CD4-positive, alpha-beta T cell treated with Interleukin-2 at 100 ng/mL for 4 hours (primary cell): ENCODE data around the gene CHRNA7.
"Not testable (repeated sequence)": the region's sequence is repeated elsewhere in the genome, so short reads cannot be mapped to it uniquely, and the experiment has no call there.

Source experiments
- DNase-seq: peaks from one replicate; pipeline ENCODE4 v3.0.0-alpha.2; 2020; ENCODE audit warnings: low spot score

Gene CHRNA7

DNA sequence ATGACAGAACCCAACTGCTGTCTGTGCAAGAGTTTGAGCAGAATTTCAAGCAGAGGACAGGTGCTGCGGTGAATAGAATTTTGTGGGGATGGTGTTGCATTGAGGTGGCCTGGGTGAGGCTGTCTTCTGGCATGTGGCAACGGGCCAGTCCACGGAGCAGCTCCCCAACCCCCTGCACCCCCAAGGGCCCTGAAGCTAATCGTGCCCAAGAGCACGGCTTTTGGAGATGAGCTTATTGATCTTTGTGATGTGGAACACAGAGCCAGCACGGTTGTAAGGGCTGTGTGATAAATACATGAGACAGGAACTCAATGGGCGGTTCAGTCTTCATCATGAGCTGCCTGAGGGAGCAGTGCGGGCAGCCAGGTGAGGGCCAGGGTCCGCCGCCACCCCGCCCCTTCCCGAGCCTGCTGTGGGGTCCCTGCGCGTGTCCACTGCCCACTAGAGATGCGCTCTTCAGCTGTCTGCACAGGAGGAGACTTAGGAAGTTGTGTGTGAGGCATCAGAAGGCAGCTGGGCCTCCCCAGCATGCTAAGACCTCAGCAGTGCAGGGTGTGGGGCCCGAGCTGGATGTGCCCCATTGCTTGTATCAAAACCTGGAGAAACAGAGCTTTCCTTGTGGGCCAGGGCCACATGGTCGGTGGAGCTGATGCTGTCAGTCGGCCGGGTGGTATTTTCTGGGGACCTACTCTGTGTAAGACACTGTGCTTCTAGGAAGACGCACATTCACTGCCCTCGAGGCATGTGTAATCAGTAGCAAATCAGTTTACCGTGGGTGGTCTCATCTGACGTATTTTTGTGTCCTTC, 90.5 kb downstream of the CHRNA7 start:
- DNase-seq, result no peak

GRCh38 chr15:32121384-32121695, 91.0 kb downstream of the CHRNA7 start:
- no peak for DNase-seq

- no peak for DNase-seq
Observed at GRCh38 chr15:32122013-32122412, 91.7 kb downstream of the CHRNA7 start.

DNA sequence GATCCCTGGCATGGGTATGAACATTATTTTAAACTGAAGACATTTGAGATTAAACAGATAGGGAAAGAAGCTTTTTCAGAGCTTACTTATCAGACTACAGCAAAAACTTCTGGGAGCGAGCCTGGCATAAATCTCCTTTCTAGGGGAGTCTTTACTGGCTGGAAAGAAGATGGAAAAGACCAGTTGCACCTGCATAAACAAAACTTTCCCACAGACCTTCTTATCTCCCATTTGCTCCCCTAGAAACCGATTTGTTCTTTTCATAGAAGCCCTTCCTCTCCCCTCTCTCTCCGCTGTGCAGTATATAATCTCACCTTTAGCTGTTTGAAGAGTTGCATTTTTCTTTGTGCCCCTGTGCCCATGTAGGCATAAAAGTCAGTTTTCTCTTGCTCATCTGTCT, 93.2 kb downstream of the CHRNA7 start:
- no peak for DNase-seq

DNA sequence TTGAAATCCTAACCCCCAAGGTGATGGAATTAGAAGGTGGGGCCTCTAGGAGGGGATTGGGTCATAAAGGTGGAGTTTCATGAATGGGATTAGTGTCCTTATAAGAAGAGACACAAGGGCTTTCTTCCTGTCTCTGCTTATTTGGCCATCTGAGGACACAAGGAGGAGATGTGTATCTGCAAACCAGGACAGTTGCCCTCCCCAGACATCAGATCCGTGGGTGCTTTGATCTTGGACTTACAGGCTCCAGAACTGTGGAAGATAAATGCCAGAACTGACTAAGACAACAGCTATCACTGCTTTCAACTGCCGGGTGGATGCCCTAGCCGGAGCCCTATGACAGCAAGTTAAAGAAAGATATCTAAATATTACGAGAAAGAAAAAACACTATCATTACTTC, 94.4 kb downstream of the CHRNA7 start:
- DNase-seq, result no peak

DNA sequence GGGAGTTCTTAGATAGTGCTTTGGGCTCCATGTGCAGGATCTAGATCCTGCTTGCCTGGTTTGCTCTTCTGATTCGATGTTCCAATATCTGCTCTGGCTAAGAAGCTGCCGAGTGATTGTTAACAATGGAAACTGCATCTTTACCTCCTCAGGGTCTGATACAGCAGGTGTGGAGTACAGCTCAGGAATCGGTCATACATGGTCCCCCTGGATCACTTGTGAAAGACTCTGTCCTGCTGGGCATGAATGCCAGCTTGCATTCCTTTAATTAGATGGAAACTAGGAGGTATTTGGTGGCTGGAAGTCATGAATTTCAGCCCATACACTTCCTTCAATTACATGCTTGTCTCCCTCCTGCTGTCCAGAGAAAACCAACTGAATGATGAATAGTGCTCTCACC, 95.3 kb downstream of the CHRNA7 start:
- no peak for DNase-seq

- DNase-seq, result no peak
Observed at GRCh38 chr15:32129815-32130214, 99.5 kb downstream of the CHRNA7 start.

DNA sequence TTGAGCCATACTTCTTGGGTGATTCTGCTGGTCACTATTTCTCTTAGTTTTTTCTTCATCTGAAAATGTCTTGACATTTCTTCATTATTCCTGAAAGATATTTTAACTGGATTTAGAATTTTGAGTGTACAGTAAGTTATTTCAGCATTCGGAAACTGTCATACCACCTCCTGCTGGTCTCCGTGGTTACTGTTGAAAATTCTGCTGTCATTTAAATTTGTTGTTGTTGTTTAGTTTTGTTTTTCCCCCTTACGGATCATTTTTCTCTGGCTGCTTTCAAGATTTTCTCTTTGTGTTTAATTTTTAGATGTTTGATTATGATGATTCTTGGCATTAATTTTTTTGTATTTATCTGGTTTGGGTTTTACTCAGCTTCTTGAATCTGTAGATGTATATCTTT, 100.5 kb downstream of the CHRNA7 start:
- no peak for DNase-seq

DNA sequence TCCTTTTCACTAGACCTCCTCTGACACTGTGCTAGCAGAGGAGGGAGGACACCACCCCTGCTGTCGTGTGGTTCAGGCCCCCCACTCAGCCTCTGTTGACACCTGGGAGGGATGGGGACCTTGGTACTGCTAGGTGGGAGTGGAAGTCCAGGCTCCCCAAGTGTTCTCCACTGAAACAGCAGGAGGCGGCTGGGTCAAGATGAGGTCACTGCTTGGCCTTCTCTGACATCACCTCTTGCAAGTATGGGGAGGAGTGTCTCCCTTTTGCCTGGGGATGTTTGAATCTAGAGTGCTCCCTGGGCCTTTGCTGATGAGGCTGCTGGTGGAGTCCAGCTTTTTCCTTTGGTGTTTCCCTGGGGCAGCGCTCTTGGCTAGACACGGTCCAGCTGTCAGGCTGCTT, 101.5 kb downstream of the CHRNA7 start:
- no peak for DNase-seq

GRCh38 chr15:32132859-32133258, 102.5 kb downstream of the CHRNA7 start:
- no peak for DNase-seq

DNA sequence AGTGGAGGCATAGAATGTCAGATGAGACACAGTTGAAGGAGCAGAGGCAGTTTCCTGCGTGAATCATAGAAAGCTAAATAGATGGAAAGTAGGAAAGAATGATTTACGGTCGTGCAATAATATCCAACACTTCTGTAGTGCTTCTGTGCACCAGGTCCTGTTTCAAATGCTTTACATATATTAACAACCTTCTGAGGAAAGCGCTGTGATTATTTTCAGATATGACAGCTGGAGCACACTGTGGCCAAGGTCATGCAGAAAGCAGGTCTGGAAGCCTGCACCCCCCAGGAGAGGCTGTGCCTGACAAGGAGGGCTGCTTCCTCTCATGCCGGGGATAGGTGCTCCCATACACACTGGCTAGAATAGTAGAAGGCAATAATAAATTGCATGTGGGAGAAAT, 104.5 kb downstream of the CHRNA7 start:
- no peak for DNase-seq

GRCh38 chr15:32135335-32135734, 105.0 kb downstream of the CHRNA7 start:
- DNase-seq, result no peak

GRCh38 chr15:32145512-32145911, 115.2 kb downstream of the CHRNA7 start:
- DNase-seq, result not testable (repeated sequence)

DNA sequence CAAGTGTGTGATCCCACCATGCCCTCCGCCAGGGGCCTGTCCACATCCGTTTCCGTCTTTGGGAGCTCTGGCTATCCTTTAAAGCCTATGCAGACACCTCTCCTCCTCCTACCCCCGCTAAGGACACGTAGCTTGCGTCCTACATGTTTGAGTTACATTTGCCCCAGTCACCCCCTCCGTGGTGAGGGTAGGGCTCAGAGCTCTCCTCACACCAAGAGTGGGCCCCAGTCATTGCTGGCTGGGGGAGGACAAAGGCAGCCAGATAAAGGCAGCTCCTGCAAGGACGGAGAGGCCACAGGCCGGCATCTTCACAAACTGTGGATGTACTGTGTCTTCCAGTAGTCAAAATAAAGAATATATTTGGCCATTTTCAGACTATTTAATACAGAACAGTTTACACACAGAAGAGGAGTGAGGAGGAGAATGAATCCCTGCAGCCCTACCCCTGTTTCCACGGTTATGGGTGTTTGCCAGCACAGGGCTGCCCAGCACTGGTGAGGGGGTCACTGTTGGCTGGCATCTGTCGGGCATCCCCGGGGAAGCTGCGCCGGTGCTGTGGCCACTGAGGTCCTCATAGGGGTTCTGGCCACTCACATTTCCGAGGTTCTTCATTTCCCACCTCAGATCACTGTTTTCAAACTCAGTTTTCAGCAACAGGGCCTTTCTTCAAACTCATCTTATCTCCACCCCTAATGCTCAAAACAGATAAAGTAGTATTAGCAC, 118.7 kb downstream of the CHRNA7 start:
- no peak for DNase-seq

GRCh38 chr15:32152574-32152973, 122.3 kb downstream of the CHRNA7 start:
- DNase-seq, result no peak

DNA sequence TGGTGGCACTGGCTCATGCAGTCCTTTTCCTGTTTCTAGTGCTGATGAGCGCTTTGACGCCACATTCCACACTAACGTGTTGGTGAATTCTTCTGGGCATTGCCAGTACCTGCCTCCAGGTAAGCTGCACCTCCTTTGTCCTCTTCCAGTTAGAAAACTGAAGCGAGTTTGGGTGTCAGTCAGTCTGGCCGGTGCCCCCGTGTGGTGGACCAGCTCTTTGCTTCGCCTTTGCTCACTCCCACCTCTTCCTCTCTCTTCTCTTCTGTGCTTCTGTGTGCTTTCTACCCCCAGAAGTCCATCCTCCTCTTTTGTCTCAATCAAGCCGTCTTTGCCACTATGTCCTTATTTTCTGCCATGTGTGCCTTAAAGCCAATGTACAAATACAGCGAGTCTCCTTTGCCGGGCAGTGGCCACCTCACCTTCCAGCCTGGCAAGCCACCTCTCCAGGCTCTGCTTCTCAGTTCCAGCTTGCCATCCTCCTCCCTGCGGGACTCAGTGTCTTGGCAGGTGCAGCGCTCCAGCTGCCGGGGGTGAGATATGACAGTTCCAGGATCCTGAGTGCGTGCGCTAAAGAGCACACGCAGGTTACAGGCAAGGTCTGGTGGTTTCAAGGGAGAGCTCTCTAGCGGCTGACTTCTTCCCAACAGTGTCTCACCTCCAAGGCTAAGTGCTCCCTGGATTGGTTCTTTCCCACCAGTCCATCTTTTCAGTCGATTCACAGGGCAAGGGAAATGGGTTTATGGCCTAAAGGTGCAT, 123.7 kb downstream of the CHRNA7 start:
- not testable (repeated sequence) for DNase-seq

- DNase-seq, result not testable (repeated sequence)
Observed at GRCh38 chr15:32162143-32162542, 131.8 kb downstream of the CHRNA7 start.

- DNase-seq, result not testable (repeated sequence)
Observed at GRCh38 chr15:32164065-32164464, 133.8 kb downstream of the CHRNA7 start.

DNA sequence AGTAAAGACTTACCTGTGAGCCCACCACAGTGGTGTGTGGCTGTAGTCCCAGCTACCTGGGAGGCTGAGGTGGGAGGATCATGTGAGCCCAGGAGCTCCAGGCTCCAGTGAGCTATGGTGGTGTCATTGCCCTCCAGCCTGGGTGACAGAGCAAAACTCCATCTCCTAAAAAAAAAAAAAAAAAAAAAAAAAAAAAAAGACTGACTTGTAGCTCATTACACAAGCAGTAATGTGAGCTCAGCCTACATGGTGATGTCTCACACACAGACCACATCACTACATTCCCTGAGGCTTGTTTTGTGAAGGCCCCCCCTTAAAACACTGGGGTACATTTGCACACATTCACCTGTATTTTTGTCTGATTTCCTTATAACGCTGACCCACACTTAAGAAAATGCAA, 134.4 kb downstream of the CHRNA7 start:
- DNase-seq, result not testable (repeated sequence)

- DNase-seq, result not testable (repeated sequence)
Observed at GRCh38 chr15:32165775-32166174, 135.5 kb downstream of the CHRNA7 start.

- DNase-seq, result not testable (repeated sequence)
Observed at GRCh38 chr15:32166270-32166669, 136.0 kb downstream of the CHRNA7 start.

DNA sequence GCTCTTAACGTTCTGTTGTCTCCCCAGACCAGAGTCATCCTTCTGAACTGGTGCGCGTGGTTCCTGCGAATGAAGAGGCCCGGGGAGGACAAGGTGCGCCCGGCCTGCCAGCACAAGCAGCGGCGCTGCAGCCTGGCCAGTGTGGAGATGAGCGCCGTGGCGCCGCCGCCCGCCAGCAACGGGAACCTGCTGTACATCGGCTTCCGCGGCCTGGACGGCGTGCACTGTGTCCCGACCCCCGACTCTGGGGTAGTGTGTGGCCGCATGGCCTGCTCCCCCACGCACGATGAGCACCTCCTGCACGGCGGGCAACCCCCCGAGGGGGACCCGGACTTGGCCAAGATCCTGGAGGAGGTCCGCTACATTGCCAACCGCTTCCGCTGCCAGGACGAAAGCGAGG, 137.6 kb downstream of the CHRNA7 start:
- DNase-seq, result not testable (repeated sequence)

DNA sequence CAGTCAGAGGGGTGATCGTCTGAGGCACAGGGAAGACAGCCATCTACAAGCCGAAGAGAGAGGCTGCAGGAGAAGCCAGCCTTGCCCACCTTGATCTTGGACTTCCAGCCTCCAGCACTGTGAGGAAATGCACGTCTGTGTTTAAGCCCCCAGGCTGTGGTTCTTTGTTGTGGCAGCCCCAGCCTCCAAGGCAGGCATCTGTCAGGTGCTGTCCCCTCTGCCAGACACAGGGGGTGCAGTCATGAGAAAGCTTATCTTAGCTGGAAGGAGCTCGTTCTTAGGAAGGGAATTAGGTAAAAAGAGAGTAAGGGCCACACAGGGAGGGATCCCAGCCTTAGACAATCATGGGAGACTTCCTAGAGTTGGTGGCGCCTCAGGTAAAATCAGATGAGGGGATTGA, 150.3 kb downstream of the CHRNA7 start:
- not testable (repeated sequence) for DNase-seq
